Parietal lobe (tissue), 2 donors: Measurements from ENCODE around the gene ASTN1. TPM values are rescaled to one million over a fixed set of nuclear protein-coding genes. Genes with fewer than 3 reads are reported as not detected.

Experiments
- small RNA-seq: library from RNA; depleted of rRNA; stranded (forward); fragments of <200 nt; gene quantifications from one replicate; pipeline ENCODE3, GENCODE V24; 2014; ENCODE audit warnings: low replicate concordance
- total RNA-seq: library from RNA; depleted of rRNA; stranded (reverse); fragments of >200 nt; gene quantifications from one replicate; pipeline ENCODE4 v1.2.3, GENCODE V29; 2014

The ASTN1 gene
- 130 TPM for total RNA-seq

GRCh38 chr1:177164380-177165068 lies at the start of gene ASTN1:
TSS of gene ASTN1 (minus strand) at chr1:177164712. CDS start at chr1:177164676, 36 bp downstream.

GRCh38 chr1:177170756-177171535 lies 6.4 kb upstream of the ASTN1 start, which contains the start of gene BRINP2:
TSS of gene BRINP2 (plus strand) at chr1:177170958. CDS start at chr1:177229877, 58,919 bp downstream.

Small RNAs within 50 kb of the gene (small RNA-seq; reads per million reads assigned to genes)
- gene MIR488, result 13.2 reads per million, percentile 91 among the genes with 10 or more reads in this experiment

Other genes with a start within 250 kb of the ASTN1 start
- 24.7 TPM for gene BRINP2, start 6.2 kb upstream of the ASTN1 start, total RNA-seq